Liver (tissue), 9 donors: ENCODE results near the gene UIMC1. TPM values are rescaled to one million over a fixed set of nuclear protein-coding genes. Genes with fewer than 3 reads are reported as not detected.
"Not testable (repeated sequence)": the region's sequence is repeated elsewhere in the genome, so short reads cannot be mapped to it uniquely, and the experiment has no call there.

Source experiments
- DNase-seq: peaks from one replicate; pipeline ENCODE4 v3.0.0-alpha.2; 2017; ENCODE audit warnings: low spot score
- H3K27ac ChIP-seq, 2 donors: one replicate each; pipeline ENCODE4 v1.7.0; 2013; ENCODE audit warnings: inconsistent platforms in 2 of 2, low read length in 2 of 2, control low read depth in 1 of 2, low read depth in 1 of 2, mild to moderate bottlenecking in 1 of 2
- H3K27me3 ChIP-seq, 4 donors: one replicate each; pipeline versions ENCODE4 v1.6.1 to v1.7.0; 2013; ENCODE audit warnings: low read length in 3 of 4, inconsistent platforms in 1 of 4, mild to moderate bottlenecking in 1 of 4, moderate library complexity in 1 of 4; ENCODE audit not compliant: control insufficient read depth in 4 of 4, insufficient read depth in 4 of 4
- H3K36me3 ChIP-seq, 4 donors: one replicate each; pipeline versions ENCODE4 v1.6.1 to v1.7.0; 2013; ENCODE audit warnings: low read length in 3 of 4, mild to moderate bottlenecking in 3 of 4, low read depth in 1 of 4, moderate library complexity in 1 of 4; ENCODE audit not compliant: control insufficient read depth in 4 of 4, insufficient read depth in 3 of 4
- H3K4me1 ChIP-seq, 4 donors: one replicate each; pipeline versions ENCODE4 v1.6.1 to v1.7.0; 2013; ENCODE audit warnings: low read length in 3 of 4, mild to moderate bottlenecking in 3 of 4, moderate library complexity in 1 of 4; ENCODE audit not compliant: control insufficient read depth in 4 of 4, insufficient read depth in 4 of 4
- H3K4me3 ChIP-seq, 3 donors: one replicate each; pipeline versions ENCODE4 v1.6.1 to v1.7.0; 2013; ENCODE audit warnings: low read length in 3 of 3, control low read depth in 1 of 3, low read depth in 1 of 3, mild to moderate bottlenecking in 1 of 3
- H3K9ac ChIP-seq, 2 donors: one replicate each; pipeline ENCODE4 v1.7.0; 2013; ENCODE audit warnings: low read length in 2 of 2, mild to moderate bottlenecking in 2 of 2, moderate library complexity in 2 of 2, control low read depth in 1 of 2, low read depth in 1 of 2
- H3K9me3 ChIP-seq, 4 donors: one replicate each; pipeline versions ENCODE4 v1.6.1 to v1.7.0; 2013; ENCODE audit warnings: low read length in 3 of 4; ENCODE audit not compliant: control insufficient read depth in 4 of 4
- EGR1 ChIP-seq, 2 donors: IDR thresholded peaks; 2 replicates each; pipeline ENCODE4 v1.6.1; 2016 to 2018; ENCODE audit warnings: antibody characterized with exemption in 2 of 2, low read depth in 2 of 2
- FOXA1 ChIP-seq: IDR thresholded peaks from 2 replicates; pipeline ENCODE4 v1.6.1; 2016; ENCODE audit warnings: antibody characterized with exemption
- FOXA2 ChIP-seq: IDR thresholded peaks from 2 replicates; pipeline ENCODE4 v1.6.1; 2016; ENCODE audit warnings: antibody characterized with exemption
- GABPA ChIP-seq, 2 donors: IDR thresholded peaks in 1 of 2; conservative IDR thresholded peaks in 1 of 2; 2 replicates each; pipeline ENCODE4 v1.6.1; 2016; ENCODE audit warnings: antibody characterized with exemption in 2 of 2, mild to moderate bottlenecking in 1 of 2, moderate library complexity in 1 of 2
- HNF4A ChIP-seq, 2 donors: conservative IDR thresholded peaks; 2 replicates each; pipeline ENCODE4 v1.6.1; 2016; ENCODE audit warnings: antibody characterized with exemption in 2 of 2, mild to moderate bottlenecking in 2 of 2
- JUND ChIP-seq, 2 donors: IDR thresholded peaks; 2 replicates each; pipeline ENCODE4 v1.6.1; 2016; ENCODE audit warnings: antibody characterized with exemption in 2 of 2
- NR2F2 ChIP-seq: IDR thresholded peaks from 2 replicates; pipeline ENCODE4 v1.6.1; 2016; ENCODE audit warnings: antibody characterized with exemption
- SP1 ChIP-seq: IDR thresholded peaks from 2 replicates; pipeline ENCODE4 v1.6.1; 2018; ENCODE audit warnings: antibody characterized with exemption, mild to moderate bottlenecking
- TAF1 ChIP-seq: conservative IDR thresholded peaks from 2 replicates; pipeline ENCODE4 v1.6.1; 2016; ENCODE audit warnings: antibody characterized with exemption, mild to moderate bottlenecking
- YY1 ChIP-seq: IDR thresholded peaks from 2 replicates; pipeline ENCODE4 v1.6.1; 2016; ENCODE audit warnings: antibody characterized with exemption, mild to moderate bottlenecking
- WGBS: extraction: QIAGEN DNeasy Blood & Tissue Kit; methylation state at CpG from one replicate; pipeline ENCODE4 v1.1.7; 2013; 5-methylcytosine and 5-hydroxymethylcytosine counted together
- polyA plus RNA-seq, 2 donors: library from polyadenylated mRNA; stranded (reverse) in 1 of 2; unstranded in 1 of 2; fragments of 200-250 nt in 1 of 2; fragments of >200 nt in 1 of 2; fragmentation: Nextera tagmentation in 1 of 2; extraction: Ambion mirVana in 1 of 2; gene quantifications; one replicate each; pipeline versions ENCODE4 v1.2.1 to v1.2.3, GENCODE V29; 2013 to 2015
- total RNA-seq, 2 donors: library from RNA; depleted of rRNA; stranded (reverse); fragments of >200 nt; gene quantifications; one replicate each; pipeline ENCODE4 v1.2.3, GENCODE V29; 2014
- TF ChIP-seq, protein P1 (sequence below): IDR thresholded peaks from 2 replicates; pipeline ENCODE4 v1.6.1; 2016; ENCODE audit warnings: antibody characterized with exemption, mild to moderate bottlenecking
- TF ChIP-seq, protein P2 (sequence below): IDR thresholded peaks from 2 replicates; pipeline ENCODE4 v1.6.1; 2016; ENCODE audit warnings: antibody characterized with exemption
- TF ChIP-seq, protein P3 (sequence below): IDR thresholded peaks from 2 replicates; pipeline ENCODE4 v1.6.1; 2016; ENCODE audit warnings: antibody characterized with exemption
- TF ChIP-seq, protein P4 (sequence below): fragments of 150-350 bp; IDR thresholded peaks from 2 replicates; pipeline ENCODE4 v1.5.1; 2017; ENCODE audit warnings: improper control_type of control experiment, low read depth, low read length; ENCODE audit not compliant: missing input control
- donor health status: healthy.
- donor health status: healthy.
- donor health status: healthy.
- donor health status: healthy.
- donor health status: healthy.

Gene UIMC1
- total and polyA plus RNA-seq, 4 donors, result 5.9 to 26.0 (median 11.7) TPM

DNA sequence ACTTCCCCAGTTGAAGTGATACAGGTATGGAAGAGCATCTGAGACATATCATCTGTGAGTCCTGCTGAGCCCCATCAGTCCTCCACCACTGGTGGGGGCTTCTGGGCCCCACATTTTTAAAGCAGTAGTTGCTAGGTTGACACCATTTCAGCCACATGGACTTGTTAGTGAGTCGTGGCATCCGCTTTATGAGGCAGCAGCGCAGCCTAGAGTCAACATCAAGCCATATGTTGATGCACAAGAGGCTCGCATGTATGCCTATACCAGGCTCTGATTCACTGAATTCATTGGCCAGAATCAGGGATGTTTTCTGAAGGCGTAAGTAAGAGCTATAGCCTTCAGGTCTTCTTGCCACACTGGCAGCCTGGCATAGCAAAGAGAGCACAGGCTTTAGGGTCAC lies 42.7 kb upstream of the UIMC1 start:
- DNase-seq, result no peak
- H3K27ac ChIP-seq, result no peak overlapping the region
- no peak overlapping the region for H3K9ac ChIP-seq
- H3K4me1 ChIP-seq, result no peaks in the 10 kb centered on the region
- H3K36me3 ChIP-seq, result peaks cover 9 to 23% (median 12%) of the 10 kb centered on the region in 4 donors
- no peaks in the 10 kb centered on the region for H3K9me3 ChIP-seq
- no peak overlapping the region for H3K4me3 ChIP-seq
- no peak for TF ChIP-seq FOXA1
- no peak for TF ChIP-seq SP1
- TF ChIP-seq, protein P1, sequence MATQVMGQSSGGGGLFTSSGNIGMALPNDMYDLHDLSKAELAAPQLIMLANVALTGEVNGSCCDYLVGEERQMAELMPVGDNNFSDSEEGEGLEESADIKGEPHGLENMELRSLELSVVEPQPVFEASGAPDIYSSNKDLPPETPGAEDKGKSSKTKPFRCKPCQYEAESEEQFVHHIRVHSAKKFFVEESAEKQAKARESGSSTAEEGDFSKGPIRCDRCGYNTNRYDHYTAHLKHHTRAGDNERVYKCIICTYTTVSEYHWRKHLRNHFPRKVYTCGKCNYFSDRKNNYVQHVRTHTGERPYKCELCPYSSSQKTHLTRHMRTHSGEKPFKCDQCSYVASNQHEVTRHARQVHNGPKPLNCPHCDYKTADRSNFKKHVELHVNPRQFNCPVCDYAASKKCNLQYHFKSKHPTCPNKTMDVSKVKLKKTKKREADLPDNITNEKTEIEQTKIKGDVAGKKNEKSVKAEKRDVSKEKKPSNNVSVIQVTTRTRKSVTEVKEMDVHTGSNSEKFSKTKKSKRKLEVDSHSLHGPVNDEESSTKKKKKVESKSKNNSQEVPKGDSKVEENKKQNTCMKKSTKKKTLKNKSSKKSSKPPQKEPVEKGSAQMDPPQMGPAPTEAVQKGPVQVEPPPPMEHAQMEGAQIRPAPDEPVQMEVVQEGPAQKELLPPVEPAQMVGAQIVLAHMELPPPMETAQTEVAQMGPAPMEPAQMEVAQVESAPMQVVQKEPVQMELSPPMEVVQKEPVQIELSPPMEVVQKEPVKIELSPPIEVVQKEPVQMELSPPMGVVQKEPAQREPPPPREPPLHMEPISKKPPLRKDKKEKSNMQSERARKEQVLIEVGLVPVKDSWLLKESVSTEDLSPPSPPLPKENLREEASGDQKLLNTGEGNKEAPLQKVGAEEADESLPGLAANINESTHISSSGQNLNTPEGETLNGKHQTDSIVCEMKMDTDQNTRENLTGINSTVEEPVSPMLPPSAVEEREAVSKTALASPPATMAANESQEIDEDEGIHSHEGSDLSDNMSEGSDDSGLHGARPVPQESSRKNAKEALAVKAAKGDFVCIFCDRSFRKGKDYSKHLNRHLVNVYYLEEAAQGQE, result no peak
- TF ChIP-seq, protein P2, sequence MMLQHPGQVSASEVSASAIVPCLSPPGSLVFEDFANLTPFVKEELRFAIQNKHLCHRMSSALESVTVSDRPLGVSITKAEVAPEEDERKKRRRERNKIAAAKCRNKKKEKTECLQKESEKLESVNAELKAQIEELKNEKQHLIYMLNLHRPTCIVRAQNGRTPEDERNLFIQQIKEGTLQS, result no peak
- TF ChIP-seq TAF1, result no peak
- no peak for TF ChIP-seq HNF4A (conservative IDR thresholded peaks at IDR 0.05)
- TF ChIP-seq GABPA (IDR thresholded peaks at IDR 0.05 in 1 of 2, conservative IDR thresholded peaks at IDR 0.05 in 1 of 2), result no peak
- TF ChIP-seq EGR1 (IDR thresholded peaks at IDR 0.05; ENCODE audit: low read depth in 2 of 2), result no peak
- no peak for TF ChIP-seq FOXA2
- no peak for TF ChIP-seq NR2F2
- TF ChIP-seq, protein P3, sequence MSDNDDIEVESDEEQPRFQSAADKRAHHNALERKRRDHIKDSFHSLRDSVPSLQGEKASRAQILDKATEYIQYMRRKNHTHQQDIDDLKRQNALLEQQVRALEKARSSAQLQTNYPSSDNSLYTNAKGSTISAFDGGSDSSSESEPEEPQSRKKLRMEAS, result no peak
- TF ChIP-seq, protein P4, sequence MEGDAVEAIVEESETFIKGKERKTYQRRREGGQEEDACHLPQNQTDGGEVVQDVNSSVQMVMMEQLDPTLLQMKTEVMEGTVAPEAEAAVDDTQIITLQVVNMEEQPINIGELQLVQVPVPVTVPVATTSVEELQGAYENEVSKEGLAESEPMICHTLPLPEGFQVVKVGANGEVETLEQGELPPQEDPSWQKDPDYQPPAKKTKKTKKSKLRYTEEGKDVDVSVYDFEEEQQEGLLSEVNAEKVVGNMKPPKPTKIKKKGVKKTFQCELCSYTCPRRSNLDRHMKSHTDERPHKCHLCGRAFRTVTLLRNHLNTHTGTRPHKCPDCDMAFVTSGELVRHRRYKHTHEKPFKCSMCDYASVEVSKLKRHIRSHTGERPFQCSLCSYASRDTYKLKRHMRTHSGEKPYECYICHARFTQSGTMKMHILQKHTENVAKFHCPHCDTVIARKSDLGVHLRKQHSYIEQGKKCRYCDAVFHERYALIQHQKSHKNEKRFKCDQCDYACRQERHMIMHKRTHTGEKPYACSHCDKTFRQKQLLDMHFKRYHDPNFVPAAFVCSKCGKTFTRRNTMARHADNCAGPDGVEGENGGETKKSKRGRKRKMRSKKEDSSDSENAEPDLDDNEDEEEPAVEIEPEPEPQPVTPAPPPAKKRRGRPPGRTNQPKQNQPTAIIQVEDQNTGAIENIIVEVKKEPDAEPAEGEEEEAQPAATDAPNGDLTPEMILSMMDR, result no peak
- no peak for TF ChIP-seq JUND (IDR thresholded peaks at IDR 0.05)
- no peak for TF ChIP-seq YY1
- 93% methylated on average over 5 of the region's 5 CpGs for WGBS
- no peaks in the 10 kb centered on the region for H3K27me3 ChIP-seq

DNA sequence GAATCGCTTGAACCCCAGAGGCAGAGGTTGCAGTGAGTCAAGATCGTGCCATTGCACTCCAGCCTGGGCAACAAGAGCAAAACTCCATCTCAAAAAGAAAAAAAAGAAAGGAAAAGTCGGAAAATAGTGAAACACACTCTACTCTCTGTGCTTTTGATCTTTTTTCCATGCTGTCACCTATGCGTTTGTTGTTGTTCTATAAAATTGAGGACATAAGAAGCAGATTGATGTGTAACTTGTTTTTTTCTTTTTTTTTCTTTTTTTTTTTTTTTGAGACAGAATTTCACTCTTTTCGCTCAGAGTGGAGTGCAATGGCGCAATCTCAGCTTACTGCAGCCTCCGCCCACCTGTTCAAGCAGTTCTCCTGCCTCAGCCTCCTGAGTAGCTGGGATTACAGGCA lies 42.0 kb upstream of the UIMC1 start:
- not testable (repeated sequence) for H3K9ac ChIP-seq, DNase-seq, H3K4me3 ChIP-seq, H3K27me3 ChIP-seq, H3K27ac ChIP-seq, H3K9me3 ChIP-seq, H3K4me1 ChIP-seq
- WGBS, result 96% methylated on average over 7 of the region's 7 CpGs
- H3K36me3 ChIP-seq, result peaks cover 9 to 27% (median 12%) of the 10 kb centered on the region in 4 donors

DNA sequence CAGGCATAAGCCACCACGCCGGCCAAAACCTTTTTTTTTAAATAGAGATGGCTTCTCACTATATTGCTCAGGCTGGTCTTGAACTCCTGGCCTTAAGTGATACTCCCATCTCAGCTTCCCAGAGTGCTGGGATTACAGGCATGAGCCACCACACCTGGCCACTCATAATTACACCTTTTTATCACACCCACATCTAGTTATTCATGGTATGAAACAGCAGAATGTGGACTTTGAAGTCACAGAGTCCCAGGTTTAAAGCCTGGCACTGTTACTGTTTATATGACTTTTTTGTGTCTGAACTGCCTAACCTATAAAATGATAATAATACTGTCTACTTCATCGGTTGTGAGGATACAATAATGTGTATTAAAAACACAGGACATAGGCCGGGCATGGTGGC lies 39.1 kb upstream of the UIMC1 start:
- peaks cover 6 to 38% (median 18%) of the 10 kb centered on the region in 4 donors for H3K36me3 ChIP-seq
- no peak for DNase-seq
- TF ChIP-seq NR2F2, result no peak
- no peak for TF ChIP-seq EGR1 (IDR thresholded peaks at IDR 0.05; ENCODE audit: low read depth in 2 of 2)
- no peak for TF ChIP-seq GABPA (IDR thresholded peaks at IDR 0.05 in 1 of 2, conservative IDR thresholded peaks at IDR 0.05 in 1 of 2)
- H3K4me1 ChIP-seq, result no peaks in the 10 kb centered on the region
- no peak overlapping the region for H3K4me3 ChIP-seq
- H3K27ac ChIP-seq, result no peak overlapping the region
- H3K9me3 ChIP-seq, result no peaks in the 10 kb centered on the region
- 95% methylated on average over 4 of the region's 4 CpGs for WGBS
- no peak overlapping the region for H3K9ac ChIP-seq
- H3K27me3 ChIP-seq, result no peaks in the 10 kb centered on the region
